WTC11 (cell line): ENCODE measurements around the gene POU2F3. TPM values are rescaled to one million over a fixed set of nuclear protein-coding genes. Genes with fewer than 3 reads are reported as not detected.

Experiments used
- ATAC-seq: fragments of 200-7000 bp; cut with Tn5 transposase; 2 replicates; pipeline ENCODE4 v1.10.0; 2021; ENCODE audit warnings: mild to moderate bottlenecking, moderate library complexity
- CTCF ChIA-PET: fragments of 300-600 bp; sonication (Branson Sonifier 250); formaldehyde crosslinking; loops from one replicate; lab custom pipeline; 2021; ENCODE audit warnings: antibody characterized with exemption; lab: Charles Lee
- POLR2A ChIA-PET: fragments of 350-600 bp; sonication (Branson Sonifier 250); formaldehyde crosslinking; loops from one replicate; lab custom pipeline; 2021; ENCODE audit warnings: antibody characterized with exemption; lab: Charles Lee
- DNase-seq: peaks from one replicate; pipeline ENCODE4 v3.0.0; 2021; ENCODE audit warnings: low spot score
- H3K27ac Mint-ChIP-seq: 2 replicates; pipeline ENCODE4 v1.8.0; 2021; ENCODE audit warnings: mixed read lengths
- H3K27me3 Mint-ChIP-seq: 2 replicates; pipeline ENCODE4 v1.8.0; 2021; ENCODE audit warnings: low read depth, mild to moderate bottlenecking, moderate library complexity, mixed read lengths
- H3K36me3 Mint-ChIP-seq: 2 replicates; pipeline ENCODE4 v1.8.0; 2021; ENCODE audit warnings: mixed read lengths
- H3K4me1 Mint-ChIP-seq: 2 replicates; pipeline ENCODE4 v1.8.0; 2022; ENCODE audit warnings: mixed read lengths
- H3K4me3 Mint-ChIP-seq: 2 replicates; pipeline ENCODE4 v1.8.0; 2021; ENCODE audit warnings: mild to moderate bottlenecking, moderate library complexity, mixed read lengths
- H3K9me3 Mint-ChIP-seq: 2 replicates; pipeline ENCODE4 v1.8.0; 2021; ENCODE audit warnings: mixed read lengths
- ARID4B ChIP-seq: sonication (generic); formaldehyde crosslinking; IDR thresholded peaks from 2 replicates; pipeline ENCODE4 v1.8.0; 2023; ENCODE audit warnings: missing genetic modification reagents, mild to moderate bottlenecking, borderline replicate concordance
- ATF2 ChIP-seq: sonication (generic); formaldehyde crosslinking; IDR thresholded peaks from 2 replicates; pipeline ENCODE4 v1.8.1; 2022; ENCODE audit warnings: low read depth, missing genetic modification reagents, borderline replicate concordance
- ATF6 ChIP-seq: sonication (generic); formaldehyde crosslinking; IDR thresholded peaks from 2 replicates; pipeline ENCODE4 v1.8.1; 2023; ENCODE audit warnings: mild to moderate bottlenecking, missing genetic modification reagents
- CBFB ChIP-seq: sonication (generic); formaldehyde crosslinking; IDR thresholded peaks from 2 replicates; pipeline ENCODE4 v1.8.1; 2022; ENCODE audit warnings: mild to moderate bottlenecking, low read depth, missing genetic modification reagents
- CDX4 ChIP-seq: fragments of 250-450 bp; sonication (Bioruptor Pico); IDR thresholded peaks from 2 replicates; pipeline ENCODE4 v1.9.0; 2021; ENCODE audit warnings: moderate library complexity, mild to moderate bottlenecking, inconsistent platforms, borderline replicate concordance
- E2F4 ChIP-seq: sonication (generic); formaldehyde crosslinking; IDR thresholded peaks from 2 replicates; pipeline ENCODE4 v1.8.1; 2022; ENCODE audit warnings: low read depth, mild to moderate bottlenecking, moderate library complexity, missing genetic modification reagents, borderline replicate concordance
- EMX1 ChIP-seq: fragments of 250-450 bp; sonication (Bioruptor Pico); IDR thresholded peaks from 2 replicates; pipeline ENCODE4 v1.8.0; 2021; ENCODE audit warnings: mild to moderate bottlenecking
- ESRRA ChIP-seq: sonication (generic); formaldehyde crosslinking; IDR thresholded peaks from 2 replicates; pipeline ENCODE4 v1.8.1; 2022; ENCODE audit warnings: mild to moderate bottlenecking, missing genetic modification reagents, borderline replicate concordance
- FOXP1 ChIP-seq: sonication (generic); formaldehyde crosslinking; IDR thresholded peaks from 2 replicates; pipeline ENCODE4 v1.8.0; 2022; ENCODE audit warnings: missing genetic modification reagents, mild to moderate bottlenecking, moderate library complexity, borderline replicate concordance
- HMGA2 ChIP-seq: fragments of 250-450 bp; sonication (Bioruptor Pico); IDR thresholded peaks from 2 replicates; pipeline ENCODE4 v1.4.0; 2021; ENCODE audit warnings: mild to moderate bottlenecking, moderate library complexity
- IRF1 ChIP-seq: sonication (generic); formaldehyde crosslinking; IDR thresholded peaks from 2 replicates; pipeline ENCODE4 v1.8.0; 2023; ENCODE audit warnings: missing genetic modification reagents
- KAT7 ChIP-seq: sonication (generic); formaldehyde crosslinking; IDR thresholded peaks from 2 replicates; pipeline ENCODE4 v1.8.1; 2023; ENCODE audit warnings: missing genetic modification reagents, mild to moderate bottlenecking, borderline replicate concordance
- PRRX2 ChIP-seq: fragments of 250-450 bp; sonication (Bioruptor Pico); IDR thresholded peaks from 2 replicates; pipeline ENCODE4 v1.8.0; 2021; ENCODE audit warnings: mild to moderate bottlenecking
- RELA ChIP-seq: sonication (generic); formaldehyde crosslinking; IDR thresholded peaks from 2 replicates; pipeline ENCODE4 v1.8.1; 2022; ENCODE audit warnings: missing genetic modification reagents, mild to moderate bottlenecking, borderline replicate concordance
- RORB ChIP-seq: fragments of 250-450 bp; sonication (Bioruptor Pico); IDR thresholded peaks from 2 replicates; pipeline ENCODE4 v1.9.0; 2021; ENCODE audit warnings: mild to moderate bottlenecking
- SMAD3 ChIP-seq: sonication (generic); formaldehyde crosslinking; IDR thresholded peaks from 2 replicates; pipeline ENCODE4 v1.8.0; 2022; ENCODE audit warnings: missing genetic modification reagents, mild to moderate bottlenecking, borderline replicate concordance
- SMAD4 ChIP-seq: sonication (generic); formaldehyde crosslinking; IDR thresholded peaks from 2 replicates; pipeline ENCODE4 v1.8.0; 2022; ENCODE audit warnings: mild to moderate bottlenecking, missing genetic modification reagents
- ZNF138 ChIP-seq: sonication (generic); formaldehyde crosslinking; conservative IDR thresholded peaks from 2 replicates; pipeline ENCODE4 v1.8.1; 2022; ENCODE audit warnings: mild to moderate bottlenecking, moderate library complexity, missing genetic modification reagents
- ZNF317 ChIP-seq: sonication (generic); formaldehyde crosslinking; IDR thresholded peaks from 2 replicates; pipeline ENCODE4 v1.8.1; 2023; ENCODE audit warnings: low read depth, mild to moderate bottlenecking, moderate library complexity, missing genetic modification reagents, borderline replicate concordance
- ZNF512 ChIP-seq: sonication (generic); formaldehyde crosslinking; IDR thresholded peaks from 2 replicates; pipeline ENCODE4 v1.8.1; 2022; ENCODE audit warnings: missing genetic modification reagents, borderline replicate concordance
- ZSCAN18 ChIP-seq: fragments of 250-450 bp; sonication (Bioruptor Pico); IDR thresholded peaks from 2 replicates; pipeline ENCODE4 v2.1.2; 2022; ENCODE audit warnings: mild to moderate bottlenecking, moderate library complexity
- total RNA-seq: library from RNA; stranded (reverse); gene quantifications from 3 replicates; pipeline ENCODE4 v1.2.3, GENCODE V29; 2021

POU2F3 gene
- total RNA-seq, 1 experiment from 2014 or later = 0.61 TPM

- TF ChIP-seq ATF2 (CRISPR knock-in tag) = no peak
- TF ChIP-seq SMAD3 (CRISPR knock-in tag) = no peak
- no peak for TF ChIP-seq CDX4 (CRISPR knock-in tag)
- no peak for TF ChIP-seq RORB (CRISPR knock-in tag)
- TF ChIP-seq CBFB (CRISPR knock-in tag) = no peak
- TF ChIP-seq ZNF317 (CRISPR knock-in tag) = no peak
- no peak for TF ChIP-seq KAT7 (CRISPR knock-in tag)
Measured at GRCh38 chr11:120284272-120284671, 44.3 kb downstream of the POU2F3 start (continued).

GRCh38 chr11:120285256-120285655 is 45.3 kb downstream of the POU2F3 start:
- ChIA-PET POLR2A (no interaction called here), CTCF (no interaction called here)
- Mint-ChIP-seq H3K4me3 (no peak overlapping the region), H3K4me1 (peaks cover 17% of the 10 kb centered on the region), H3K27ac (no peak overlapping the region), H3K36me3 (no peaks in the 10 kb centered on the region), H3K9me3 (no peaks in the 10 kb centered on the region), H3K27me3 (no peaks in the 10 kb centered on the region; the same call in 1 of the 2 replicates)
- no peak for ATAC-seq
- no peak for DNase-seq
- no peak for TF ChIP-seq ATF6
- no peak for TF ChIP-seq RORB (CRISPR knock-in tag)
- no peak for TF ChIP-seq ARID4B (CRISPR knock-in tag)
- no peak for TF ChIP-seq EMX1 (CRISPR knock-in tag)
- TF ChIP-seq SMAD4 = no peak
- TF ChIP-seq ZNF138 (CRISPR knock-in tag) = no peak
- no peak for TF ChIP-seq IRF1 (CRISPR knock-in tag)
- TF ChIP-seq ESRRA (CRISPR knock-in tag) = no peak
- TF ChIP-seq PRRX2 (CRISPR knock-in tag) = no peak
- TF ChIP-seq HMGA2 (CRISPR knock-in tag) = no peak
- TF ChIP-seq ZNF512 (CRISPR knock-in tag) = no peak
- no peak for TF ChIP-seq RELA (CRISPR knock-in tag)
- no peak for TF ChIP-seq E2F4 (CRISPR knock-in tag)
- no peak for TF ChIP-seq FOXP1 (CRISPR knock-in tag)
- no peak for TF ChIP-seq CDX4 (CRISPR knock-in tag)
- TF ChIP-seq CBFB (CRISPR knock-in tag) = no peak
- TF ChIP-seq ZSCAN18 (CRISPR knock-in tag) = no peak
